GM12878 (cell line): ENCODE data around the gene CELF6. TPM values are rescaled to one million over a fixed set of nuclear protein-coding genes. Genes with fewer than 3 reads are reported as not detected.

ENCODE experiments used
- ASH2L ChIP-seq: fragments of 300-600, 200-600 bp; sonication (generic); IDR thresholded peaks from 2 replicates; pipeline ENCODE4 v1.6.1; 2017; ENCODE audit warnings: low read depth, mild to moderate bottlenecking, borderline replicate concordance
- EED ChIP-seq: sonication (generic); IDR thresholded peaks from 2 replicates; pipeline ENCODE4 v1.6.1; 2016; ENCODE audit warnings: antibody characterized with exemption, low read depth
- ESRRA ChIP-seq: IDR thresholded peaks from 2 replicates; pipeline ENCODE4 v1.6.1; 2012; ENCODE audit warnings: mild to moderate bottlenecking, low read length, improper control_type of control experiment
- IKZF1 ChIP-seq: fragments of 450-650 bp; conservative IDR thresholded peaks from 2 replicates; pipeline ENCODE4 v1.6.1; 2017; ENCODE audit warnings: antibody characterized with exemption, mild to moderate bottlenecking
- KLF5 ChIP-seq: fragments of 450-650 bp; IDR thresholded peaks from 2 replicates; pipeline ENCODE4 v1.6.1; 2014; ENCODE audit warnings: mild to moderate bottlenecking; ENCODE audit not compliant: partially characterized antibody
- MTA2 ChIP-seq: fragments of 450-650 bp; IDR thresholded peaks from 2 replicates; pipeline ENCODE4 v1.6.1; 2016; ENCODE audit warnings: low read depth, mild to moderate bottlenecking, moderate library complexity
- MYC ChIP-seq: IDR thresholded peaks from 2 replicates; pipeline ENCODE4 v1.6.1; 2011; ENCODE audit warnings: mild to moderate bottlenecking, low read length, moderate library complexity, inconsistent platforms; ENCODE audit not compliant: insufficient read depth, insufficient replicate concordance, insufficient read length, severe bottlenecking
- NFYB ChIP-seq: IDR thresholded peaks from 2 replicates; pipeline ENCODE4 v1.6.1; 2011; ENCODE audit warnings: low read depth, mild to moderate bottlenecking, low read length, improper control_type of control experiment, moderate library complexity; ENCODE audit not compliant: insufficient read depth
- POLR2A ChIP-seq: IDR thresholded peaks from 2 replicates; pipeline ENCODE4 v1.6.1; 2011; ENCODE audit warnings: low read depth, mild to moderate bottlenecking, low read length
- RAD21 ChIP-seq: IDR thresholded peaks from 2 replicates; pipeline ENCODE4 v1.6.1; 2011; ENCODE audit warnings: mild to moderate bottlenecking, low read depth, low read length, moderate library complexity; ENCODE audit not compliant: insufficient read depth
- SPI1 ChIP-seq: IDR thresholded peaks from 2 replicates; pipeline ENCODE4 v1.6.1; 2011; ENCODE audit warnings: low read depth, mild to moderate bottlenecking, low read length, moderate library complexity, borderline replicate concordance; ENCODE audit not compliant: insufficient read depth
- TCF12 ChIP-seq: IDR thresholded peaks from 2 replicates; pipeline ENCODE4 v1.6.1; 2011; ENCODE audit warnings: low read depth, mild to moderate bottlenecking, low read length
- TCF7 ChIP-seq: IDR thresholded peaks from 2 replicates; pipeline ENCODE4 v1.6.1; 2014; ENCODE audit warnings: antibody characterized with exemption, borderline replicate concordance
- ZBED1 ChIP-seq: IDR thresholded peaks from 2 replicates; pipeline ENCODE4 v1.6.1; 2016; ENCODE audit warnings: borderline replicate concordance
- ZNF622 ChIP-seq: fragments of 450-650 bp; IDR thresholded peaks from 2 replicates; pipeline ENCODE4 v1.6.1; 2017; ENCODE audit warnings: mild to moderate bottlenecking, inconsistent platforms
- polyA plus RNA-seq, 11 experiments: library from polyadenylated mRNA; depleted of rRNA in 4 of 11; unstranded in 6 of 11; stranded (reverse) in 5 of 11; fragments of >200 nt; fragmentation: Nextera tagmentation in 4 of 11; fragmentation: Illumina TruSeq in 1 of 11; extraction: Ambion mirVana in 4 of 11; extraction: Trizol in 1 of 11; gene quantifications; 1 replicate in 1 of 11; 2 replicates in 10 of 11; pipeline versions ENCODE4 v1.2.1 to v1.2.3, GENCODE V29; 2011 to 2016; ENCODE audit warnings: inconsistent platforms in 2 of 11, missing spikeins in 2 of 11, low read depth in 1 of 11
- total RNA-seq, 4 experiments: library from RNA; depleted of rRNA in 3 of 4; stranded (reverse); fragments of >200 nt in 3 of 4; fragmentation: Illumina TruSeq in 1 of 4; extraction: Trizol in 1 of 4; gene quantifications; 2 replicates each; pipeline versions ENCODE4 v1.2.1 to v1.2.3, GENCODE V29; 2013 to 2021
- TF ChIP-seq, protein P1 (sequence below): fragments of 450-650 bp; IDR thresholded peaks from 2 replicates; pipeline ENCODE4 v1.6.1; 2017; ENCODE audit warnings: low read depth, mild to moderate bottlenecking, moderate library complexity
- TF ChIP-seq, protein P2 (sequence below): fragments of 450-650 bp; IDR thresholded peaks from 2 replicates; pipeline ENCODE4 v1.6.1; 2016; ENCODE audit warnings: mild to moderate bottlenecking
- TF ChIP-seq, protein P3 (sequence below): IDR thresholded peaks from 2 replicates; pipeline ENCODE4 v1.6.1; 2012; ENCODE audit warnings: improper control_type of control experiment, low read depth, low read length; ENCODE audit not compliant: insufficient replicate concordance
- TF ChIP-seq, protein P4 (sequence below): IDR thresholded peaks from 2 replicates; pipeline ENCODE4 v1.6.1; 2011; ENCODE audit warnings: borderline replicate concordance, low read depth, mild to moderate bottlenecking, moderate library complexity, mixed read lengths, low read length; ENCODE audit not compliant: insufficient read depth; ENCODE audit errors: extremely low read length
- TF ChIP-seq, protein P5 (sequence below): IDR thresholded peaks from 2 replicates; pipeline ENCODE4 v1.6.1; 2012; ENCODE audit warnings: low read depth, low read length, improper control_type of control experiment

Gene CELF6
- total and polyA plus RNA-seq, 10 of the 15 experiments (the other 5 are each of a cell fraction or from before 2014, with no cell fraction given), result 0.06 to 0.54 (median 0.23) TPM; not detected in 1

DNA sequence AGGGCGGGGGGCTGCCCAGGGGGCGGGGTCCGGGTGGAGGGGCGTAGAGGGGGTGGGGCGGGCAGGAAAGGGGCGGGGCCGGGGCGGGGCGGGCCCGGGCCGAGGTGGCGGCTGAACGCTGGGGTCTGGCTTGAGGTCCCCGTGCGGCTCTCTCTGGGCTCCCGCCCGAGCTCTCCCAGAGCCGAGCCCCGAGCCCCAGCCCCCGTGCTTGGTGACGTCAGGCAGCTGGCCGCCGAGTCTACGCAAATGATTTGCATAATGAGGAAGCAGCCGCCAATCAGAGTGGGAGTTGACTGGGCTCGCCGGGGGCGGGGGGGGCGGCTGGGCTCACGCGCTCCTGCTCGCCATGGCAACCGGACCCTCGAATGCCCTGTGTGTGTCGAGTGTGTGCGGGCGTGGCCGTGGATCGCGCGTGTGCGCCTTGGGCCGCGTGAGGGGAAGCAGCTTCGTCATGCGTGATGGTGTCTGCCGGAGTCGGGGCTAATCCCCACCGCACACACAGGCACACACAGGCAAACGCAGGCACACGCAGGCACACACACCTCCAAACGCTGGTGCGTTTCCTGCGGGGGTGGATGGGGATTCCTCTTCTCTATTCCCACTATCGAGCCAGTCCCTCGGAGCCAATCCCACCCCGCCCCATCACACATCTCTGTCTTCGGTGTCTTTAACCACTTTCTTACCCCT, at the start of gene CELF6 (continued):
- TF ChIP-seq MYC (no peak), ZBED1 (no peak), POLR2A (peak; percentile 59; the same call in 1 of the 2 replicates), ESRRA (no peak), NFYB (no peak), TCF7 (no peak), RAD21 (no peak), MTA2 (no peak), ZNF622 (no peak), TCF12 (0 out of 2 replicates have a peak, but pooled peaks have one; percentile 16), SPI1 (no peak), ASH2L (no peak), KLF5 (no peak), EED (no peak), IKZF1 (peak; percentile 69)
- TF ChIP-seq, protein P1, sequence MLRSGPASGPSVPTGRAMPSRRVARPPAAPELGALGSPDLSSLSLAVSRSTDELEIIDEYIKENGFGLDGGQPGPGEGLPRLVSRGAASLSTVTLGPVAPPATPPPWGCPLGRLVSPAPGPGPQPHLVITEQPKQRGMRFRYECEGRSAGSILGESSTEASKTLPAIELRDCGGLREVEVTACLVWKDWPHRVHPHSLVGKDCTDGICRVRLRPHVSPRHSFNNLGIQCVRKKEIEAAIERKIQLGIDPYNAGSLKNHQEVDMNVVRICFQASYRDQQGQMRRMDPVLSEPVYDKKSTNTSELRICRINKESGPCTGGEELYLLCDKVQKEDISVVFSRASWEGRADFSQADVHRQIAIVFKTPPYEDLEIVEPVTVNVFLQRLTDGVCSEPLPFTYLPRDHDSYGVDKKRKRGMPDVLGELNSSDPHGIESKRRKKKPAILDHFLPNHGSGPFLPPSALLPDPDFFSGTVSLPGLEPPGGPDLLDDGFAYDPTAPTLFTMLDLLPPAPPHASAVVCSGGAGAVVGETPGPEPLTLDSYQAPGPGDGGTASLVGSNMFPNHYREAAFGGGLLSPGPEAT, result no peak
- TF ChIP-seq, protein P2, sequence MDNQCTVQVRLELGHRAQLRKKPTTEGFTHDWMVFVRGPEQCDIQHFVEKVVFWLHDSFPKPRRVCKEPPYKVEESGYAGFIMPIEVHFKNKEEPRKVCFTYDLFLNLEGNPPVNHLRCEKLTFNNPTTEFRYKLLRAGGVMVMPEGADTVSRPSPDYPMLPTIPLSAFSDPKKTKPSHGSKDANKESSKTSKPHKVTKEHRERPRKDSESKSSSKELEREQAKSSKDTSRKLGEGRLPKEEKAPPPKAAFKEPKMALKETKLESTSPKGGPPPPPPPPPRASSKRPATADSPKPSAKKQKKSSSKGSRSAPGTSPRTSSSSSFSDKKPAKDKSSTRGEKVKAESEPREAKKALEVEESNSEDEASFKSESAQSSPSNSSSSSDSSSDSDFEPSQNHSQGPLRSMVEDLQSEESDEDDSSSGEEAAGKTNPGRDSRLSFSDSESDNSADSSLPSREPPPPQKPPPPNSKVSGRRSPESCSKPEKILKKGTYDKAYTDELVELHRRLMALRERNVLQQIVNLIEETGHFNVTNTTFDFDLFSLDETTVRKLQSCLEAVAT, result no peak
- TF ChIP-seq, protein P3, sequence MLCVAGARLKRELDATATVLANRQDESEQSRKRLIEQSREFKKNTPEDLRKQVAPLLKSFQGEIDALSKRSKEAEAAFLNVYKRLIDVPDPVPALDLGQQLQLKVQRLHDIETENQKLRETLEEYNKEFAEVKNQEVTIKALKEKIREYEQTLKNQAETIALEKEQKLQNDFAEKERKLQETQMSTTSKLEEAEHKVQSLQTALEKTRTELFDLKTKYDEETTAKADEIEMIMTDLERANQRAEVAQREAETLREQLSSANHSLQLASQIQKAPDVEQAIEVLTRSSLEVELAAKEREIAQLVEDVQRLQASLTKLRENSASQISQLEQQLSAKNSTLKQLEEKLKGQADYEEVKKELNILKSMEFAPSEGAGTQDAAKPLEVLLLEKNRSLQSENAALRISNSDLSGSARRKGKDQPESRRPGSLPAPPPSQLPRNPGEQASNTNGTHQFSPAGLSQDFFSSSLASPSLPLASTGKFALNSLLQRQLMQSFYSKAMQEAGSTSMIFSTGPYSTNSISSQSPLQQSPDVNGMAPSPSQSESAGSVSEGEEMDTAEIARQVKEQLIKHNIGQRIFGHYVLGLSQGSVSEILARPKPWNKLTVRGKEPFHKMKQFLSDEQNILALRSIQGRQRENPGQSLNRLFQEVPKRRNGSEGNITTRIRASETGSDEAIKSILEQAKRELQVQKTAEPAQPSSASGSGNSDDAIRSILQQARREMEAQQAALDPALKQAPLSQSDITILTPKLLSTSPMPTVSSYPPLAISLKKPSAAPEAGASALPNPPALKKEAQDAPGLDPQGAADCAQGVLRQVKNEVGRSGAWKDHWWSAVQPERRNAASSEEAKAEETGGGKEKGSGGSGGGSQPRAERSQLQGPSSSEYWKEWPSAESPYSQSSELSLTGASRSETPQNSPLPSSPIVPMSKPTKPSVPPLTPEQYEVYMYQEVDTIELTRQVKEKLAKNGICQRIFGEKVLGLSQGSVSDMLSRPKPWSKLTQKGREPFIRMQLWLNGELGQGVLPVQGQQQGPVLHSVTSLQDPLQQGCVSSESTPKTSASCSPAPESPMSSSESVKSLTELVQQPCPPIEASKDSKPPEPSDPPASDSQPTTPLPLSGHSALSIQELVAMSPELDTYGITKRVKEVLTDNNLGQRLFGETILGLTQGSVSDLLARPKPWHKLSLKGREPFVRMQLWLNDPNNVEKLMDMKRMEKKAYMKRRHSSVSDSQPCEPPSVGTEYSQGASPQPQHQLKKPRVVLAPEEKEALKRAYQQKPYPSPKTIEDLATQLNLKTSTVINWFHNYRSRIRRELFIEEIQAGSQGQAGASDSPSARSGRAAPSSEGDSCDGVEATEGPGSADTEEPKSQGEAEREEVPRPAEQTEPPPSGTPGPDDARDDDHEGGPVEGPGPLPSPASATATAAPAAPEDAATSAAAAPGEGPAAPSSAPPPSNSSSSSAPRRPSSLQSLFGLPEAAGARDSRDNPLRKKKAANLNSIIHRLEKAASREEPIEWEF, result no peak
- TF ChIP-seq, protein P4, sequence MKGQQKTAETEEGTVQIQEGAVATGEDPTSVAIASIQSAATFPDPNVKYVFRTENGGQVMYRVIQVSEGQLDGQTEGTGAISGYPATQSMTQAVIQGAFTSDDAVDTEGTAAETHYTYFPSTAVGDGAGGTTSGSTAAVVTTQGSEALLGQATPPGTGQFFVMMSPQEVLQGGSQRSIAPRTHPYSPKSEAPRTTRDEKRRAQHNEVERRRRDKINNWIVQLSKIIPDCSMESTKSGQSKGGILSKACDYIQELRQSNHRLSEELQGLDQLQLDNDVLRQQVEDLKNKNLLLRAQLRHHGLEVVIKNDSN, result no peak
- TF ChIP-seq, protein P5, sequence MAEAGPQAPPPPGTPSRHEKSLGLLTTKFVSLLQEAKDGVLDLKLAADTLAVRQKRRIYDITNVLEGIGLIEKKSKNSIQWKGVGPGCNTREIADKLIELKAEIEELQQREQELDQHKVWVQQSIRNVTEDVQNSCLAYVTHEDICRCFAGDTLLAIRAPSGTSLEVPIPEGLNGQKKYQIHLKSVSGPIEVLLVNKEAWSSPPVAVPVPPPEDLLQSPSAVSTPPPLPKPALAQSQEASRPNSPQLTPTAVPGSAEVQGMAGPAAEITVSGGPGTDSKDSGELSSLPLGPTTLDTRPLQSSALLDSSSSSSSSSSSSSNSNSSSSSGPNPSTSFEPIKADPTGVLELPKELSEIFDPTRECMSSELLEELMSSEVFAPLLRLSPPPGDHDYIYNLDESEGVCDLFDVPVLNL, result no peak
